WTC11 (cell line): Measurements from ENCODE around the gene TAS2R41. TPM values are rescaled to one million over a fixed set of nuclear protein-coding genes. Genes with fewer than 3 reads are reported as not detected.

Experiments
- ATAC-seq: fragments of 200-7000 bp; cut with Tn5 transposase; 2 replicates; pipeline ENCODE4 v1.10.0; 2021; ENCODE audit warnings: mild to moderate bottlenecking, moderate library complexity
- CTCF ChIA-PET: fragments of 300-600 bp; sonication (Branson Sonifier 250); formaldehyde crosslinking; loops from one replicate; lab custom pipeline; 2021; ENCODE audit warnings: antibody characterized with exemption; lab: Charles Lee
- POLR2A ChIA-PET: fragments of 350-600 bp; sonication (Branson Sonifier 250); formaldehyde crosslinking; loops from one replicate; lab custom pipeline; 2021; ENCODE audit warnings: antibody characterized with exemption; lab: Charles Lee
- DNase-seq: peaks from one replicate; pipeline ENCODE4 v3.0.0; 2021; ENCODE audit warnings: low spot score
- H3K27ac Mint-ChIP-seq: 2 replicates; pipeline ENCODE4 v1.8.0; 2021; ENCODE audit warnings: mixed read lengths
- H3K27me3 Mint-ChIP-seq: 2 replicates; pipeline ENCODE4 v1.8.0; 2021; ENCODE audit warnings: low read depth, mild to moderate bottlenecking, moderate library complexity, mixed read lengths
- H3K36me3 Mint-ChIP-seq: 2 replicates; pipeline ENCODE4 v1.8.0; 2021; ENCODE audit warnings: mixed read lengths
- H3K4me1 Mint-ChIP-seq: 2 replicates; pipeline ENCODE4 v1.8.0; 2022; ENCODE audit warnings: mixed read lengths
- H3K4me3 Mint-ChIP-seq: 2 replicates; pipeline ENCODE4 v1.8.0; 2021; ENCODE audit warnings: mild to moderate bottlenecking, moderate library complexity, mixed read lengths
- H3K9me3 Mint-ChIP-seq: 2 replicates; pipeline ENCODE4 v1.8.0; 2021; ENCODE audit warnings: mixed read lengths
- CREM ChIP-seq: sonication (generic); formaldehyde crosslinking; IDR thresholded peaks from 2 replicates; pipeline ENCODE4 v1.8.1; 2022; ENCODE audit warnings: mild to moderate bottlenecking, missing genetic modification reagents, moderate library complexity
- ELF4 ChIP-seq: sonication (generic); formaldehyde crosslinking; IDR thresholded peaks from 2 replicates; pipeline ENCODE4 v1.8.1; 2022; ENCODE audit warnings: low read depth, mild to moderate bottlenecking, moderate library complexity, missing genetic modification reagents
- ETV6 ChIP-seq: sonication (generic); formaldehyde crosslinking; IDR thresholded peaks from 2 replicates; pipeline ENCODE4 v1.8.1; 2022; ENCODE audit warnings: mild to moderate bottlenecking, missing genetic modification reagents
- FOXJ3 ChIP-seq: sonication (generic); formaldehyde crosslinking; IDR thresholded peaks from 2 replicates; pipeline ENCODE4 v1.9.0; 2021; ENCODE audit warnings: missing genetic modification reagents, mild to moderate bottlenecking, borderline replicate concordance
- FOXP1 ChIP-seq: sonication (generic); formaldehyde crosslinking; IDR thresholded peaks from 2 replicates; pipeline ENCODE4 v1.8.0; 2022; ENCODE audit warnings: missing genetic modification reagents, mild to moderate bottlenecking, moderate library complexity, borderline replicate concordance
- GRHL2 ChIP-seq: fragments of 250-450 bp; sonication (Bioruptor Pico); IDR thresholded peaks from 2 replicates; pipeline ENCODE4 v1.8.0; 2022; ENCODE audit warnings: mild to moderate bottlenecking, moderate library complexity; ENCODE audit not compliant: insufficient replicate concordance, severe bottlenecking
- JAZF1 ChIP-seq: fragments of 250-450 bp; sonication (Bioruptor Pico); IDR thresholded peaks from 2 replicates; pipeline ENCODE4 v1.9.0; 2021; ENCODE audit warnings: moderate library complexity, mild to moderate bottlenecking, inconsistent platforms
- JUN ChIP-seq: sonication (generic); formaldehyde crosslinking; IDR thresholded peaks from 2 replicates; pipeline ENCODE4 v1.8.0; 2023; ENCODE audit warnings: mild to moderate bottlenecking, missing genetic modification reagents
- MXD4 ChIP-seq: fragments of 250-450 bp; sonication (Bioruptor Pico); IDR thresholded peaks from 2 replicates; pipeline ENCODE4 v1.8.0; 2021; ENCODE audit warnings: mild to moderate bottlenecking, moderate library complexity, borderline replicate concordance
- MYBL2 ChIP-seq: sonication (generic); formaldehyde crosslinking; IDR thresholded peaks from 2 replicates; pipeline ENCODE4 v1.8.1; 2023; ENCODE audit warnings: mild to moderate bottlenecking, moderate library complexity, missing genetic modification reagents
- NFATC4 ChIP-seq: fragments of 250-450 bp; sonication (Bioruptor Pico); IDR thresholded peaks from 2 replicates; pipeline ENCODE4 v1.9.0; 2021; ENCODE audit warnings: mild to moderate bottlenecking
- OVOL2 ChIP-seq: fragments of 250-450 bp; sonication (Bioruptor Pico); IDR thresholded peaks from 2 replicates; pipeline ENCODE4 v1.9.0; 2021; ENCODE audit warnings: mild to moderate bottlenecking, borderline replicate concordance
- RELA ChIP-seq: sonication (generic); formaldehyde crosslinking; IDR thresholded peaks from 2 replicates; pipeline ENCODE4 v1.8.1; 2022; ENCODE audit warnings: missing genetic modification reagents, mild to moderate bottlenecking, borderline replicate concordance
- SMAD3 ChIP-seq: sonication (generic); formaldehyde crosslinking; IDR thresholded peaks from 2 replicates; pipeline ENCODE4 v1.8.0; 2022; ENCODE audit warnings: missing genetic modification reagents, mild to moderate bottlenecking, borderline replicate concordance
- SP1 ChIP-seq: sonication (generic); formaldehyde crosslinking; conservative IDR thresholded peaks from 2 replicates; pipeline ENCODE4 v1.8.1; 2022; ENCODE audit warnings: missing genetic modification reagents
- ZNF138 ChIP-seq: sonication (generic); formaldehyde crosslinking; conservative IDR thresholded peaks from 2 replicates; pipeline ENCODE4 v1.8.1; 2022; ENCODE audit warnings: mild to moderate bottlenecking, moderate library complexity, missing genetic modification reagents
- ZNF219 ChIP-seq: sonication (generic); formaldehyde crosslinking; IDR thresholded peaks from 2 replicates; pipeline ENCODE4 v1.8.0; 2023; ENCODE audit warnings: missing genetic modification reagents, mild to moderate bottlenecking, borderline replicate concordance
- ZNF317 ChIP-seq: sonication (generic); formaldehyde crosslinking; IDR thresholded peaks from 2 replicates; pipeline ENCODE4 v1.8.1; 2023; ENCODE audit warnings: low read depth, mild to moderate bottlenecking, moderate library complexity, missing genetic modification reagents, borderline replicate concordance
- ZNF416 ChIP-seq: fragments of 250-450 bp; sonication (Bioruptor Pico); IDR thresholded peaks from 2 replicates; pipeline ENCODE4 v1.9.0; 2021; ENCODE audit warnings: mild to moderate bottlenecking, inconsistent platforms
- ZNF423 ChIP-seq: fragments of 250-450 bp; sonication (Bioruptor Pico); IDR thresholded peaks from 2 replicates; pipeline ENCODE4 v2.1.2; 2022; ENCODE audit warnings: mild to moderate bottlenecking, moderate library complexity
- total RNA-seq: library from RNA; stranded (reverse); gene quantifications from 3 replicates; pipeline ENCODE4 v1.2.3, GENCODE V29; 2021
- TF ChIP-seq, protein P1 (sequence below): sonication (generic); formaldehyde crosslinking; IDR thresholded peaks from 2 replicates; pipeline ENCODE4 v1.8.1; 2022; ENCODE audit warnings: low read depth, missing genetic modification reagents, borderline replicate concordance
- TF ChIP-seq, protein P2 (sequence below): sonication (generic); formaldehyde crosslinking; IDR thresholded peaks from 2 replicates; pipeline ENCODE4 v1.8.0; 2022; ENCODE audit warnings: mild to moderate bottlenecking, missing genetic modification reagents
- TF ChIP-seq, protein P3 (sequence below): fragments of 250-450 bp; sonication (Bioruptor Pico); IDR thresholded peaks from 2 replicates; pipeline ENCODE4 v1.9.0; 2021; ENCODE audit warnings: mild to moderate bottlenecking
- TF ChIP-seq, protein P4 (sequence below): sonication (generic); formaldehyde crosslinking; IDR thresholded peaks from 2 replicates; pipeline ENCODE4 v1.8.0; 2022; ENCODE audit warnings: missing genetic modification reagents
- TF ChIP-seq, protein P5 (sequence below): sonication (generic); formaldehyde crosslinking; conservative IDR thresholded peaks from 2 replicates; pipeline ENCODE4 v1.8.1; 2022; ENCODE audit warnings: mild to moderate bottlenecking, missing genetic modification reagents

Gene TAS2R41
- total RNA-seq, 1 experiment from 2014 or later: 0.31 TPM

DNA sequence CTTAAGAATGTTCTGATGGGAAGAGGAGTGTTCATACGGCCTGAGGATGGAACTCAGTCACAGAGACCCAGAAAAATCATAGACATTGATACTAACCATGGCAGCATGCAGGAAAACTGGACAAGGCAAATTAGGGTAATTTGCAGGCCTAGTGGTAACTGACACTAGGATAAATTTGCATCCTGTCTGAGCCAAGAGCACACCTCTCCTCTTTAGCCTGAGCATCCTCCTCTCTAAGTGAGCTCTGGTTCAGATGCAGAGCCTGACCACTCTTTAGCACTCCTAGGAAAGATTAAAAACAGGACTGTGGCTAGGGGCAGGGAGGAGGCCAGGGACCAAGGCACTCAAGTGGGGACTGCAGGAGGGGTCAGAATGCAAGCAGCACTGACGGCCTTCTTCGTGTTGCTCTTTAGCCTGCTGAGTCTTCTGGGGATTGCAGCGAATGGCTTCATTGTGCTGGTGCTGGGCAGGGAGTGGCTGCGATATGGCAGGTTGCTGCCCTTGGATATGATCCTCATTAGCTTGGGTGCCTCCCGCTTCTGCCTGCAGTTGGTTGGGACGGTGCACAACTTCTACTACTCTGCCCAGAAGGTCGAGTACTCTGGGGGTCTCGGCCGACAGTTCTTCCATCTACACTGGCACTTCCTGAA is at the start of gene TAS2R41 (continued):
- TF ChIP-seq, protein P1, sequence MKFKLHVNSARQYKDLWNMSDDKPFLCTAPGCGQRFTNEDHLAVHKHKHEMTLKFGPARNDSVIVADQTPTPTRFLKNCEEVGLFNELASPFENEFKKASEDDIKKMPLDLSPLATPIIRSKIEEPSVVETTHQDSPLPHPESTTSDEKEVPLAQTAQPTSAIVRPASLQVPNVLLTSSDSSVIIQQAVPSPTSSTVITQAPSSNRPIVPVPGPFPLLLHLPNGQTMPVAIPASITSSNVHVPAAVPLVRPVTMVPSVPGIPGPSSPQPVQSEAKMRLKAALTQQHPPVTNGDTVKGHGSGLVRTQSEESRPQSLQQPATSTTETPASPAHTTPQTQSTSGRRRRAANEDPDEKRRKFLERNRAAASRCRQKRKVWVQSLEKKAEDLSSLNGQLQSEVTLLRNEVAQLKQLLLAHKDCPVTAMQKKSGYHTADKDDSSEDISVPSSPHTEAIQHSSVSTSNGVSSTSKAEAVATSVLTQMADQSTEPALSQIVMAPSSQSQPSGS (CRISPR knock-in tag): no peak
- no peak for TF ChIP-seq JUN
- no peak for TF ChIP-seq ZNF317 (CRISPR knock-in tag)
- TF ChIP-seq, protein P2, sequence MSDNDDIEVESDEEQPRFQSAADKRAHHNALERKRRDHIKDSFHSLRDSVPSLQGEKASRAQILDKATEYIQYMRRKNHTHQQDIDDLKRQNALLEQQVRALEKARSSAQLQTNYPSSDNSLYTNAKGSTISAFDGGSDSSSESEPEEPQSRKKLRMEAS (CRISPR knock-in tag): no peak

DNA sequence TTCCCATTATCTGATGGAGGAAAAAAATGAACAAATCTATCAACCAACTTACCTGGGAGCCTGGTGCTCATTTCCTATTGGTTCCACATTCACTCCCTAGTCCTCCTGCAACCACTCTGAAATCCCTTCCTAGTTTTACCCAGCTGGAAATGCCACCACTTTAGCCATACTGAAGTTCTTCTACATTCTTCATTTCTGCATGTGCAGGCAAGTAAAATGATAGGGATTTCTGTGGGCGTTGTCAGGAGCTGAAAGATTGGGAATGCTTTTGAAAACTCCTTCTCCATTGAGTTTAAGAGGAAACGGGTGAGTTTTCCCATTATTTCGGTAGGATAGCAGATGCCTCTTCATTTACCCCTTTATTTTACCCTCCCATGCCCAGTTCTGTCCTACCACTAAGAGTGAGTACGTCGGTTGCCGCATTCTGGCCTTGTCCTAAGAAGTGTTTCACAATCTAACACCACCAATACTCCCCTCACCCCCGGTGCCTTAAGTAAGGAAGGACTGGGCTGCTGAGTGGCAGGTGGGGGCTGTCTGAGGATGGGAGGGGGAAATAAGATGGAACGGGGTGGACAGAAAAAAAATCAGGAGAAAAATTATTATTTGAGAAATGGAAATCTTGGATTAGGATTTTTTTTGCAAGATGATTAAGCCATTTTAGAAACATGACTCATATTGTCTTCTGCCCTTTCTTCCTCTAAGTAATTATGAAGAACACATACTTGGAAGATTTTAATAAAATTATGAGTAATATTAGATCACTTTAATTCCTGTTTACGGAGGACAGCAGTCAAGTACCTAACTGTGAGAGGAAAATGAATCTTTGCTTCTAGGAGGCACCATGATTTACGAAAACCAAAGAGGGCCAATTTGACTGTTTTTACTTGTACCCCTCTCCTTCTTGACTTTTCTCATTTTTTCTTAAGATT is 47.6 kb upstream of the TAS2R41 start:
- no peak for TF ChIP-seq ETV6
- TF ChIP-seq SP1 (CRISPR knock-in tag): no peak
- TF ChIP-seq OVOL2 (CRISPR knock-in tag): no peak
- no peak for TF ChIP-seq ZNF219
- Mint-ChIP-seq H3K27me3 (no peaks in the 10 kb centered on the region), H3K4me1 (no peaks in the 10 kb centered on the region), H3K9me3 (no peaks in the 10 kb centered on the region), H3K36me3 (peaks cover 1% of the 10 kb centered on the region; the same call in 1 of the 2 replicates), H3K4me3 (no peak overlapping the region), H3K27ac (no peak overlapping the region)
- DNase-seq: no peak
- no peak for ATAC-seq
- ChIA-PET POLR2A (no interaction called here), CTCF (no interaction called here)

DNA sequence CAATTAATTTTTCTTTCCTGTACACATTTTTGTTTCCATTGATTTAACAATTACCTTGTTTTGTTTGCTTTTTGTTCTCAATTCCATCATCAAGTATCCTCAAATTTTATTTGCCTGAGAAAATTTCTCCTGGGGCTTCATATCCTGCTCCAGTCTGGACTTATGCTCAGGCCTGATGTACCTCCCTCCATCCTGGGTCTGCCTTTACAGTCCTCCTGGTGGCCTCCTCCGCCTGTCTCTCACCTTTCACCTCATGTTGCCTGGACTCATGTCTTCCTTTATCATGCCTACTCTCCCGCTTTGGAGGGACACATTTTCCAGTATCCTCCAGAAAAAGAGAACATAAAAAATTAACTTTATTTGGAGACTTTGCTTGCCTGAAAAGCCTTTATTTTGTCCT is 46.6 kb upstream of the TAS2R41 start:
- Mint-ChIP-seq H3K9me3 (no peaks in the 10 kb centered on the region), H3K36me3 (no peaks in the 10 kb centered on the region; the same call in 1 of the 2 replicates), H3K27me3 (no peaks in the 10 kb centered on the region), H3K27ac (no peak overlapping the region), H3K4me3 (no peak overlapping the region), H3K4me1 (peaks cover 5% of the 10 kb centered on the region)
- ATAC-seq (no peak), DNase-seq (no peak)
- TF ChIP-seq ZNF138 (CRISPR knock-in tag): no peak
- no peak for TF ChIP-seq MYBL2 (CRISPR knock-in tag)
- TF ChIP-seq, protein P2 (CRISPR knock-in tag): no peak
- TF ChIP-seq JUN: no peak
- TF ChIP-seq SMAD3 (CRISPR knock-in tag): no peak
- TF ChIP-seq NFATC4: no peak
- no peak for TF ChIP-seq MXD4
- TF ChIP-seq, protein P3, sequence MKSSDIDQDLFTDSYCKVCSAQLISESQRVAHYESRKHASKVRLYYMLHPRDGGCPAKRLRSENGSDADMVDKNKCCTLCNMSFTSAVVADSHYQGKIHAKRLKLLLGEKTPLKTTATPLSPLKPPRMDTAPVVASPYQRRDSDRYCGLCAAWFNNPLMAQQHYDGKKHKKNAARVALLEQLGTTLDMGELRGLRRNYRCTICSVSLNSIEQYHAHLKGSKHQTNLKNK: no peak
- no peak for TF ChIP-seq GRHL2 (CRISPR knock-in tag)
- TF ChIP-seq JAZF1 (CRISPR knock-in tag): no peak
- no peak for TF ChIP-seq FOXP1
- TF ChIP-seq, protein P4, sequence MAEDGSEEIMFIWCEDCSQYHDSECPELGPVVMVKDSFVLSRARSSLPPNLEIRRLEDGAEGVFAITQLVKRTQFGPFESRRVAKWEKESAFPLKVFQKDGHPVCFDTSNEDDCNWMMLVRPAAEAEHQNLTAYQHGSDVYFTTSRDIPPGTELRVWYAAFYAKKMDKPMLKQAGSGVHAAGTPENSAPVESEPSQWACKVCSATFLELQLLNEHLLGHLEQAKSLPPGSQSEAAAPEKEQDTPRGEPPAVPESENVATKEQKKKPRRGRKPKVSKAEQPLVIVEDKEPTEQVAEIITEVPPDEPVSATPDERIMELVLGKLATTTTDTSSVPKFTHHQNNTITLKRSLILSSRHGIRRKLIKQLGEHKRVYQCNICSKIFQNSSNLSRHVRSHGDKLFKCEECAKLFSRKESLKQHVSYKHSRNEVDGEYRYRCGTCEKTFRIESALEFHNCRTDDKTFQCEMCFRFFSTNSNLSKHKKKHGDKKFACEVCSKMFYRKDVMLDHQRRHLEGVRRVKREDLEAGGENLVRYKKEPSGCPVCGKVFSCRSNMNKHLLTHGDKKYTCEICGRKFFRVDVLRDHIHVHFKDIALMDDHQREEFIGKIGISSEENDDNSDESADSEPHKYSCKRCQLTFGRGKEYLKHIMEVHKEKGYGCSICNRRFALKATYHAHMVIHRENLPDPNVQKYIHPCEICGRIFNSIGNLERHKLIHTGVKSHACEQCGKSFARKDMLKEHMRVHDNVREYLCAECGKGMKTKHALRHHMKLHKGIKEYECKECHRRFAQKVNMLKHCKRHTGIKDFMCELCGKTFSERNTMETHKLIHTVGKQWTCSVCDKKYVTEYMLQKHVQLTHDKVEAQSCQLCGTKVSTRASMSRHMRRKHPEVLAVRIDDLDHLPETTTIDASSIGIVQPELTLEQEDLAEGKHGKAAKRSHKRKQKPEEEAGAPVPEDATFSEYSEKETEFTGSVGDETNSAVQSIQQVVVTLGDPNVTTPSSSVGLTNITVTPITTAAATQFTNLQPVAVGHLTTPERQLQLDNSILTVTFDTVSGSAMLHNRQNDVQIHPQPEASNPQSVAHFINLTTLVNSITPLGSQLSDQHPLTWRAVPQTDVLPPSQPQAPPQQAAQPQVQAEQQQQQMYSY (CRISPR knock-in tag): no peak
- TF ChIP-seq RELA (CRISPR knock-in tag): no peak
- no peak for TF ChIP-seq OVOL2 (CRISPR knock-in tag)
- TF ChIP-seq ZNF423 (CRISPR knock-in tag): no peak
- no peak for TF ChIP-seq ZNF416 (CRISPR knock-in tag)
- TF ChIP-seq ELF4 (CRISPR knock-in tag): no peak
- no peak for TF ChIP-seq FOXJ3 (CRISPR knock-in tag)
- TF ChIP-seq, protein P5, sequence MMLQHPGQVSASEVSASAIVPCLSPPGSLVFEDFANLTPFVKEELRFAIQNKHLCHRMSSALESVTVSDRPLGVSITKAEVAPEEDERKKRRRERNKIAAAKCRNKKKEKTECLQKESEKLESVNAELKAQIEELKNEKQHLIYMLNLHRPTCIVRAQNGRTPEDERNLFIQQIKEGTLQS: no peak
- TF ChIP-seq CREM (CRISPR knock-in tag): no peak
- ChIA-PET POLR2A (no interaction called here), CTCF (interaction anchor here (1.2 to 1.4 kb wide), 2 partner anchors 14 to 63 kb away, joined by 3 to 4 read pairs; no protein-coding TSS in a partner anchor)
